Stimulated activated CD8-positive, alpha-beta memory T cell treated with anti-CD3 and anti-CD28 coated beads, Interleukin-7, amount 100 ng/mL, for 4 hours (primary cell): ENCODE measurements around the gene TLR6.

Experiments used
- DNase-seq, 2 donors: peaks; one replicate each; pipeline ENCODE4 v3.0.0-alpha.2; 2020; ENCODE audit warnings: low read depth in 2 of 2

Gene TLR6

DNA sequence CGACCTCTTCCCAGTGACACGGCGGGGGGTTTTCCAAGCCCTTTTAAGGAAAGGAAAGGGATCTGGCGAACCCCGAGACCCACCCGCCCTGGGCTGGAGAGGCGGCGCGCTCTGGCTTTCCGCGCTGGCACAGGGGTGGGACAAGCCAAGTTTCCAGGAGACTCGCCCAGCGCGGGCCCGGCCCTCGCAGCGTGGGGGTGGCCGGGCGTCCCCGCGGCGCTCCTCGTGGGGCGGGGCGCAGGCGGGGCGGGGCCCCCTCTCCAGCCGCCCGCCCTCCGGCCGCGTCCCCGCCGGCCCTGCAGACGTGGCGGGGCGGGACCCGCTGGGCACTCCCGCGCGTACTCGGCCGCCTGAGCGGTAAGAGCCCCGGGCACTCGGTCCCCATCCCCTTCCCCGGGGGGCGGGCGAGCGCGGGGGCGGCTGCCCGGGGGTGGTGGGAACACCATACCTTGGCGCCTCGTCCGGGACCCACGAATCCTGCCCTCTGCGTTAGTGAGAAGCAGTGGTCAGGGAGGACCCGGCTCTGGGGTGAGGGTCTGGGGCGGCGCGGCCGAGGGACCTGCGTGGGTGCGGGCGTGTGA lies 11.0 kb upstream of the TLR6 start, which contains the start of gene FAM114A1:
Gene FAM114A1 (plus strand): TSS at position 329 of the 581 bp plus-strand sequence. CDS start 10,273 bp downstream, outside the sequence.
- DNase-seq: peak in 1 of 2 donors; percentile 18

DNA sequence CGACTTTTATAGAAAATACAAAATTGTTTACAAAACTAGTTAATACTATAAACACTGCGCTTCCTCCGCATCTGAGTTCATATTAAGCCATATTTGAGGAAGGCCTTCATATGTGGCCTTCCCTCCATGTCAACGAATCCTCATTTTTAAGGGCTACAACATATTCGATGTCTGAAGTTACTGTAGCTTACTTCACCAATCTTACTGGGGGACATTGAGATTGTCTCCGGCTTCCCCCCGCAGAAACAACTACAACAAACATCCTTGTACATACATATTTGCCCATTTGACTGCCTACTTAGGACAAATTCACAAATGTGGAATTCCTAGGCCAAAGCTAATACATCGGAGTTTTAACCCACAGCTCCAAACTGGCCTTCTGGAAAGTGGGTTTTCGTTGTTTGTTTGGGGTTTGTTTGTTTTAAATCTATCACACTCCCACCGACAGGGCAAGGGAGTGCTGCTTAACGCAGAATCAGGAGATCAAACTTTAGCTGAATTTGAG lies 10.4 kb upstream of the TLR6 start:
- no peak for DNase-seq

- DNase-seq: no peak
Observed at GRCh38 chr4:38865445-38865844, 8.8 kb upstream of the TLR6 start.

DNA sequence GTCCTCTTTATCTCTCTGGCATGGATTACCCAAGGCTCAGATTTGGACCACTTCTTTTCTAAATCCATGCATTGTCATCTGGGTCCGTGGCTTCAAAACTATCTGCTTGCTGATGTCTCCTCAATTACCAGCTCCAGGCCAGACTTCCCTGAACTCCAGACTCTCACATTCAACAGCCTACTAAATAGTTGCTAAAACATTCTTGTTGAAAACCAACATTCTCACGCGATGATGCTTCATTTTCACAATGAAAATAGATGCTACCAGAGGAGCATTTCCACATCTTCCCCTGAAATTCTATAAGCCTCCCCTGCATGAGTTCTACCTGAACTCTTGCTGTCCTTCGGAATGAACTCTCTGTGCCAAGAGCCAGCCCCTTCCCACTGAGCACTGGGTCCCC lies 5.2 kb upstream of the TLR6 start:
- DNase-seq: no peak

DNA sequence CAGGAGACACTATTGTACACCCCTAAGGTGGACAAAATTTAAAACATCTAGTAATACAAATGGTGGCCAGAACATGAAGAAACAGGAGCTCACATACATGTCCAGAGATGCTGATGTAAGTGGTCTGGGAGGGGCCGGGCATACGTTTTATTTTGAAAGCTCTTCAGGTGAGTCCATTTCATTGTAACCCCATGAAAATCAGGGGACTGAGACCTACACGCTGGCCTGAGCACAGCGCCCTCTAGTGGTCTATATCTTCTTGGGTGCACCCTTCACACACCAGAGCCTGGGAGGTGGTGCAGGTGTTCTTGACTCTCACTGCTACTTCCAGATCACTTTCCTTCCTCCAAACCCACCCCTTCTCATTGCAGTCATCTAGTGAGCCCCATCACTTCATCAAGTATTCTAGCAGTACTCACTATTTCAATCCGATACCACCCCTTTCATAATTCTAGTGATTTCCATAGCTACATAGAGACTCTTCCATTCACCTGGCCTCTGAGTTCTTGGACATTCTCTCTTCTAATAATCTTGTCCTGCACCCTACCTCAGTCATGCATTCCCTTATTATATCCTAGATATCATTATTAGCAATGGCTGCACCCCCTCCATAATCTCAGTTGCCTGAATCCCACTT lies 4.3 kb upstream of the TLR6 start:
- DNase-seq: peak; percentile 28 to 37

- no peak for DNase-seq
Observed at GRCh38 chr4:38859501-38859900, 2.9 kb upstream of the TLR6 start.

DNA sequence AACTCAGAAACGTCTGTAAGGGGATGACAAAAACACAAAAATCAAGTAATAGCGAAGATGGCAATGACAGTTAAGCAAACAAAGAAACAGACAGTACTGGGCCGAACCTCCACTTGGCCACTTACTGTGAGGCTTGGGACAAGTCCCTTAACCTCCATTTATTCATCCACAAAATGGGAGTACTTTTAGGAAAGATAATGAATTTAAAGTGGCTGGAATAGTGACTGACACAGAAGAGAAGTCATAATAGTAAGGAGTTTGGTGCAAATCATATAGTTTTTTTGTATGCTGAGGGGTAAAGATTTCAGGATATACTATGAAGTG lies 1.4 kb upstream of the TLR6 start:
- no peak for DNase-seq

DNA sequence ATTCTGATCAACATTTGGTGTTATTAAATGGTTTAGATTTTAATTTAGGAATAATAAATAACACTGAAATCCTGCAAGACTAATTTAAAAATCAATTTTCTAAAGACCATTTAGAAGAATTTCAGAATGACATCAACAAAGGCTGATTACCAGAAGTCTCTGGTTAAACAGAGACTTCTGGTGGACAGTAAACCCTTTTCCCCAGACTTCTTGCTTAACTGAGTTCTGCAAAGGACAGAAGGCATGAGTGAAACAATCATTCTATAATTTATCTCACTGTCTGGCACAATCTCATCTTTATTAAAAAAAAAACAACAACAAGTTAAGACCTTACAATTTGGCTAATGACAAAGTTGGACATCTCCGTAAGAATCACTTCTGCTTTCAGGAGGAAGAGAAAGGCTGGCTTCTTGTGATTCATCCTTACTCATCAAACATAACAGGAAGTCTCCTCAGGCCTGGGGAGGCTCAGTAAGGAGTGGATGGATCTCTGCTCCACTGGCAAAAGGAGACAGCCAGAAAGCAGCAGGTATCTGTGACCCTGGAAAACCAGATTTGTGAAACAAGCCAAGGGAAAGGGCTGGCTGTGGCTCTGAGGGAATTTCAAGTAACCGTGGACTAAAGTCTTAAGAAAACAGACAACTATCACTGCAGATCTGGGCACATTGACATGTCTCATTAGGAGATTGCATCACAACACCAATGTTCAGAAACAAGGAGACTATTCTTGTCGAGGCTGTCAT lies 908 bp upstream of the TLR6 start:
- no peak for DNase-seq

GRCh38 chr4:38856046-38856445 lies 571 bp downstream of the TLR6 start:
- no peak for DNase-seq

GRCh38 chr4:38855466-38855865 lies 1.2 kb downstream of the TLR6 start:
- DNase-seq: no peak

DNA sequence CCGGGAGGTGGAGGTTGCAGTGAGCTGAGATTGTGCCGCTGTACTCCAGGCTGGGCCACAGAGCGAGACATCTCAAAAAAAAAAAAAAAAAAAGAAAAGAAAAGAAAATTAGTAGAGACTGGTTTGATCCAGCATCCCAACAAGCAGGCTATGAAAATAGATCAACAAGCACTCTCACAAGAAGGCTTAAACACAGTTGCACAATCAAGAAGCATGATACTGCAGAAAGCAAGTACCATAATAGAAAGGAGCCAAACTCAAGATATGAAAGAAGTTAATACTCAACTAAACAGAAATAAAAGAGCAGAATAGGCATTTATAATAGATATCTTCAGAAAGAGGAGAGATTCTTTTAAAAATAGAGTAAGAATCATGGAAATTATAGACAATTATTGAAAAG lies 10.6 kb downstream of the TLR6 start:
- no peak for DNase-seq

GRCh38 chr4:38842994-38843393 lies 13.6 kb downstream of the TLR6 start:
- no peak for DNase-seq

GRCh38 chr4:38837849-38838248 lies 18.8 kb downstream of the TLR6 start:
- no peak for DNase-seq

DNA sequence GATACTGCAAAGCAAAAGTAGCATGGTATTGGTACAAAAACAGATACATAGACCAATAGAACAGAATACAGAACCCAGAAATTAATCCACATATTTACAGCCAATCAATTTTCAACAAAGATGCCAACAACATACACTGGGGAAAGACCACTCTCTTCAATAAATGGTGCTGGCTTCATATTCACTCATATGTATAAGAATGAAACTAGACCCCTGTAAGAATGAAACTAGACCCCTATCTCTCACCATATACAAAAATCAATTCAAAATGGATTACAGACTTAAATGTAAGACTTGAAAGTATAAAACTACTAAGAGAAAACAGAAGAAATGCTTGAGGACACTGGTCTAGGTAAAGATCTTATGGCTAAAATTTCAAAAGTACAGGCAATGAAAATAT lies 19.3 kb downstream of the TLR6 start:
- DNase-seq: no peak

DNA sequence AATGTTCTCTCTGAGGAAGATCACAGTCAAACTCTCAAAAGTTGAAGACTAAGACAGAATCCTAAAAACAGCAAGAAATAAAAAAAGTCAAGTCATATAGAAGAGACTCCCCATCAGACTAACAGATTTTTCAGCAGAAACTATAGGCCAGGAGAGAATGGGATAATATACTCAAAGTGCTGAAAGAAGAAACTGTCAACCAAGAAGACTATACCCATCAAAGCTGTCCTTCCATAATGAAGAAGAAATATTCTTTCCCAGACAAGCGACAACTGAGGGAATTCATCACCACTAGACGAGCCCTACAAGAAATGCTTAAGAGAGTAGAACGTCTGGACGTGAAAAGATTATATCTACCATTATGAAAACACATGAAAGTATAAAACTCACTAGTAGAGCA lies 22.0 kb downstream of the TLR6 start:
- no peak for DNase-seq

DNA sequence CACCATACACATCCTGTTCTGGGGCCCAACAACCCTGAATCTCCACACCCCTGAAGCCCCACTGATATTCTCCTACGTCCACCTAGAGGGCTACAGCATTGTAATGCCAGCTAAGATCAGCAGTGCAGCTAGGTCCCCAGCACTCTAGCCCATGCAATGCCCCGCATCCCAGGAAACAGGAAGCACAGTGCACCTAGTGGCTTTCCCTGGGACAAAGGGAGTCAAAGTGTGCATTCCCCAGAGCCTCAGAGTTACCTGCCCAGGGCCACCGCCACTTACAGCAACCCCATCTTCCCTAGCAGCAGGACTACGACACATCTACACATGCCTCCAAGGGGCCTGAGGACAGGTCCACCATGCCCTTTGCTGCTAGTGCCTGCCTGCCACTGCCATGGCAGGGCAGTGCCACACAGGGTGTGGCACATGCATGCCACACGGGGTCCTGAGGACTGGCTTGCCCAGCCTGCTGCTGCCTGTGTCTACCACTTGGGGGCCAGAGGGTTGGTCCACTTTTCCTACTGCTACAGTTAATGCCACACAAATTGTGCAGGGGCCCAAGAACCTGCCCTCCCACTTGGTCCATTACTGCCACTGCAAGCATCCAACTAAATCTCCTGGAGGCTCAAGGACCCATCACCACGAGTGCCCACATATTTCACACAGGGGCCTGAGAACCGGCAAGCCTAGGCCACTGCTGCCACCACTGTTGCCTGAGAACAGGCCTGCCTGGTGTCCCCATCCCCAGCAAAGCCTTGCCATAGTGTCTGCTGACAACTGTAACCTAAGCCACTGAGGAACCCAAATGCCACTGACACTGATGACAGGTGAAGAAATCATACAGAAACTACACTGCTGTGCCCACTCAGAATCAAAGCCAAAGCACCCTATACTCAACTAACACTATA lies 23.7 kb downstream of the TLR6 start:
- no peak for DNase-seq

DNA sequence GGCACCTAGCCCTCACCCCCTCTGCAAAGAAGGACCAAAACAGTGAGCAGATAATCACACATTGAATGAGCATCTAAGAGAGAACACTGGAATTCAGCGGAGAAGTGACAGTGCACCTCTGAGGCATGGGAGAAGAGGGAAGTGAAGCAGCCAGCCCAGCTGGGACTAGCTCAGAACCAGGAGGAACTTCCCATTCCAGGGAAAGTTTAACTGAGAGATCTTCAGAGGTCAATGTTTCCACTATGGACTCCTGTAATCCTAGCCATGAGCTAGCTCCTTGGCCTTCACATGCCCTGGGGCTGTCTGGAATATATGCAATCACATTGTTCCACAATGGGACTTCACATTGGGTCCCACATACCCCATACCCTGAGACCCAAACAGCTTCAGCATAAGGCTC lies 24.4 kb downstream of the TLR6 start:
- DNase-seq: no peak

DNA sequence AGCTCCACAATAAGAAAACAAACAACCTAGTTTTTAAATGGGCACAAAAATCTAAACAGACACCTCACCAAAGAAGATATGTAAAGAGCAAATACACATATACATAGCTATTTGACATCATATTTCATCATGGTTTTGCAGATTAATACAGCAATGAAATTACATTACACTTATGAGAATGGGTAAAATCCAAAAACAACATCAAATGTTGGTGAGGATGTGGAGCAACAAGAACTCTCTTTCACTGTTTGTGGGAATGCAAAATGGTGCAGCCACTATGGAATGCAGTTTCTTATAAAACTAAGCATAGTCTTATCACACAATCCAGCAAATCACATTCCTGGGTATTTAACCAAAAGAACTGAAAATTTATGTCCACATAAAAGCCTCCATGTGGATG lies 25.0 kb downstream of the TLR6 start:
- no peak for DNase-seq

GRCh38 chr4:38829237-38829636 lies 27.4 kb downstream of the TLR6 start:
- no peak for DNase-seq

DNA sequence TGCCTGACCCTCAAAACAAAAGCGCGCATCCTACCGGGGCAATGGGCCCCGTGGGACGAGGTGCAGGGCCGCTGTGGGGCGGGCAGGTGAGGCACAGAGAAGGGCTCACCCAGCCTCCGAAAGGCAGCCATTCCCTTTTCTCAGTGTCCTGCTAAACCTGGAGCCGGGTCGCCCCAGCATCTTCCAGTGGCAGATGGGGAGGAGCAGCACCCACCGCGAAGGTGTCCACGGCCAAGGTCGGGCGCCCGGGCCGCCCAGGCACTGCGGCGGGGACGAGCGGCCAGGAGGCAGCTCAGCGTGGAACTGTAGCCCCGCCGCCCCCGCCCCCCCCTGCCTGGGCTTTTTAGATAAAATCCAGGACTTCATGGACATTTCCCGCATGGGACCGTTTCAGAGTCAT lies 32.9 kb downstream of the TLR6 start:
- no peak for DNase-seq

- DNase-seq: no peak
Observed at GRCh38 chr4:38822748-38823303, 33.8 kb downstream of the TLR6 start.

GRCh38 chr4:38821739-38822138 lies 34.9 kb downstream of the TLR6 start:
- DNase-seq: no peak
